GM12878 (cell line): ENCODE data around the gene CNN1. TPM values are rescaled to one million over a fixed set of nuclear protein-coding genes. Genes with fewer than 3 reads are reported as not detected.

ENCODE experiments used
- BACH1 ChIP-seq: fragments of 450-650 bp; IDR thresholded peaks from 2 replicates; pipeline ENCODE4 v1.6.1; 2017; ENCODE audit warnings: mild to moderate bottlenecking, borderline replicate concordance
- BCL11A ChIP-seq: IDR thresholded peaks from 2 replicates; pipeline ENCODE4 v1.6.1; 2011; ENCODE audit warnings: low read depth, low read length
- BCLAF1 ChIP-seq: fragments of 450-650 bp; IDR thresholded peaks from 2 replicates; pipeline ENCODE4 v1.6.1; 2017; ENCODE audit warnings: antibody characterized with exemption, mild to moderate bottlenecking, moderate library complexity
- BHLHE40 ChIP-seq, 2 experiments: fragments of 450-650 bp in 1 of 2; IDR thresholded peaks; 2 replicates each; pipeline ENCODE4 v1.6.1; 2011 to 2017; ENCODE audit warnings: low read depth in 2 of 2, borderline replicate concordance in 1 of 2, improper control_type of control experiment in 1 of 2, low read length in 1 of 2, mild to moderate bottlenecking in 1 of 2
- BMI1 ChIP-seq: fragments of 450-650 bp; IDR thresholded peaks from 2 replicates; pipeline ENCODE4 v1.6.1; 2016; ENCODE audit warnings: mild to moderate bottlenecking, moderate library complexity, borderline replicate concordance
- CHD4 ChIP-seq: fragments of 200-600 bp; sonication (generic); IDR thresholded peaks from 2 replicates; pipeline ENCODE4 v1.6.1; 2016; ENCODE audit warnings: mild to moderate bottlenecking
- FOS ChIP-seq: IDR thresholded peaks from 3 replicates; pipeline ENCODE4 v1.6.1; 2011; ENCODE audit warnings: borderline replicate concordance; ENCODE audit not compliant: insufficient read length; ENCODE audit errors: extremely low read depth
- FOXM1 ChIP-seq: IDR thresholded peaks from 2 replicates; pipeline ENCODE4 v1.6.1; 2012; ENCODE audit warnings: low read depth, mild to moderate bottlenecking, inconsistent platforms, low read length, moderate library complexity
- HDAC6 ChIP-seq: fragments of 200-600 bp; sonication (generic); IDR thresholded peaks from one replicate; pipeline ENCODE4 v1.8.0; 2017; ENCODE audit warnings: antibody characterized with exemption; ENCODE audit not compliant: unreplicated experiment
- KAT2A ChIP-seq: conservative IDR thresholded peaks from 2 replicates; pipeline ENCODE4 v1.6.1; 2011; ENCODE audit warnings: low read depth, low read length; ENCODE audit not compliant: control insufficient read depth
- LARP7 ChIP-seq: fragments of 450-650 bp; IDR thresholded peaks from 2 replicates; pipeline ENCODE4 v1.6.1; 2017; ENCODE audit warnings: mild to moderate bottlenecking
- NFYB ChIP-seq: IDR thresholded peaks from 2 replicates; pipeline ENCODE4 v1.6.1; 2011; ENCODE audit warnings: low read depth, mild to moderate bottlenecking, low read length, improper control_type of control experiment, moderate library complexity; ENCODE audit not compliant: insufficient read depth
- NR2C1 ChIP-seq: fragments of 450-650 bp; IDR thresholded peaks from 2 replicates; pipeline ENCODE4 v1.6.1; 2017; ENCODE audit warnings: antibody characterized with exemption, mild to moderate bottlenecking, moderate library complexity
- NR2C2 ChIP-seq: IDR thresholded peaks from 2 replicates; pipeline ENCODE4 v1.6.1; 2011; ENCODE audit warnings: borderline replicate concordance, low read depth; ENCODE audit not compliant: control insufficient read depth, insufficient read length
- PAX5 ChIP-seq: IDR thresholded peaks from 2 replicates; pipeline ENCODE4 v1.6.1; 2011; ENCODE audit warnings: low read depth, low read length, borderline replicate concordance
- POLR2A ChIP-seq: IDR thresholded peaks from 2 replicates; pipeline ENCODE4 v1.6.1; 2011; ENCODE audit warnings: low read depth, mild to moderate bottlenecking, low read length
- RB1 ChIP-seq: fragments of 450-650 bp; formaldehyde crosslinking; IDR thresholded peaks from 2 replicates; pipeline ENCODE4 v1.6.1; 2017; ENCODE audit warnings: mild to moderate bottlenecking, borderline replicate concordance
- SIN3A ChIP-seq: IDR thresholded peaks from 2 replicates; pipeline ENCODE4 v1.6.1; 2012; ENCODE audit warnings: low read depth, low read length, improper control_type of control experiment
- SMARCA5 ChIP-seq: fragments of 450-650 bp; IDR thresholded peaks from 2 replicates; pipeline ENCODE4 v1.6.1; 2017; ENCODE audit warnings: mild to moderate bottlenecking
- SMC3 ChIP-seq: IDR thresholded peaks from 2 replicates; pipeline ENCODE4 v1.6.1; 2011; ENCODE audit warnings: low read length, improper control_type of control experiment, borderline replicate concordance
- SPI1 ChIP-seq: IDR thresholded peaks from 2 replicates; pipeline ENCODE4 v1.6.1; 2011; ENCODE audit warnings: low read depth, mild to moderate bottlenecking, low read length, moderate library complexity, borderline replicate concordance; ENCODE audit not compliant: insufficient read depth
- STAT3 ChIP-seq: IDR thresholded peaks from 2 replicates; pipeline ENCODE4 v1.6.1; 2011; ENCODE audit warnings: low read depth, low read length, improper control_type of control experiment
- TAF1 ChIP-seq: IDR thresholded peaks from 2 replicates; pipeline ENCODE4 v1.6.1; 2011; ENCODE audit warnings: mild to moderate bottlenecking, low read depth, low read length, borderline replicate concordance
- TCF12 ChIP-seq: IDR thresholded peaks from 2 replicates; pipeline ENCODE4 v1.6.1; 2011; ENCODE audit warnings: low read depth, mild to moderate bottlenecking, low read length
- ZNF24 ChIP-seq: fragments of 450-650 bp; IDR thresholded peaks from 2 replicates; pipeline ENCODE4 v1.6.1; 2017; ENCODE audit warnings: antibody characterized with exemption, mild to moderate bottlenecking
- ZNF274 ChIP-seq: IDR thresholded peaks from one replicate; pipeline ENCODE4 v1.8.0; 2011; ENCODE audit not compliant: insufficient read length, insufficient read depth
- polyA plus RNA-seq, 11 experiments: library from polyadenylated mRNA; depleted of rRNA in 4 of 11; unstranded in 6 of 11; stranded (reverse) in 5 of 11; fragments of >200 nt; fragmentation: Nextera tagmentation in 4 of 11; fragmentation: Illumina TruSeq in 1 of 11; extraction: Ambion mirVana in 4 of 11; extraction: Trizol in 1 of 11; gene quantifications; 1 replicate in 1 of 11; 2 replicates in 10 of 11; pipeline versions ENCODE4 v1.2.1 to v1.2.3, GENCODE V29; 2011 to 2016; ENCODE audit warnings: inconsistent platforms in 2 of 11, missing spikeins in 2 of 11, low read depth in 1 of 11
- total RNA-seq, 4 experiments: library from RNA; depleted of rRNA in 3 of 4; stranded (reverse); fragments of >200 nt in 3 of 4; fragmentation: Illumina TruSeq in 1 of 4; extraction: Trizol in 1 of 4; gene quantifications; 2 replicates each; pipeline versions ENCODE4 v1.2.1 to v1.2.3, GENCODE V29; 2013 to 2021
- TF ChIP-seq, protein P1 (sequence below): fragments of 450-650 bp; IDR thresholded peaks from 2 replicates; pipeline ENCODE4 v1.6.1; 2016; ENCODE audit warnings: mild to moderate bottlenecking, moderate library complexity, borderline replicate concordance

Gene CNN1
- total and polyA plus RNA-seq, 10 of the 15 experiments (the other 5 are each of a cell fraction or from before 2014, with no cell fraction given): 0.03 to 0.58 (median 0.22) TPM; not detected in 1

GRCh38 chr19:11560404-11561051, 21.9 kb downstream of the CNN1 start (continued):
- TF ChIP-seq LARP7 (no peak; the same call in 1 of the 2 replicates), SPI1 (no peak), BCLAF1 (no peak), TCF12 (no peak), ZNF274 (no peak), PAX5 (peak; percentile 76), NFYB (no peak), BHLHE40 (IDR thresholded peaks at IDR 0.05; ENCODE audit: borderline replicate concordance in 1 of 2, low read depth in 2 of 2, low read length in 1 of 2) (peak in 1 of 2 experiments; percentile 24; a peak in 1 of 4 replicates), FOXM1 (peak; percentile 55; the same call in 1 of the 2 replicates), ZNF24 (no peak; the same call in 1 of the 2 replicates), BCL11A (no peak), KAT2A (no peak), SIN3A (no peak), FOS (no peak), CHD4 (no peak), POLR2A (no peak), SMARCA5 (peak; percentile 84; the same call in 1 of the 2 replicates), SMC3 (peak; percentile 90), RB1 (peak; percentile 49; the same call in 1 of the 2 replicates), NR2C2 (no peak), HDAC6 (no peak), TAF1 (no peak), NR2C1 (no peak), STAT3 (no peak), BACH1 (no peak), BMI1 (no peak; the same call in 1 of the 2 replicates)
- TF ChIP-seq, protein P1, sequence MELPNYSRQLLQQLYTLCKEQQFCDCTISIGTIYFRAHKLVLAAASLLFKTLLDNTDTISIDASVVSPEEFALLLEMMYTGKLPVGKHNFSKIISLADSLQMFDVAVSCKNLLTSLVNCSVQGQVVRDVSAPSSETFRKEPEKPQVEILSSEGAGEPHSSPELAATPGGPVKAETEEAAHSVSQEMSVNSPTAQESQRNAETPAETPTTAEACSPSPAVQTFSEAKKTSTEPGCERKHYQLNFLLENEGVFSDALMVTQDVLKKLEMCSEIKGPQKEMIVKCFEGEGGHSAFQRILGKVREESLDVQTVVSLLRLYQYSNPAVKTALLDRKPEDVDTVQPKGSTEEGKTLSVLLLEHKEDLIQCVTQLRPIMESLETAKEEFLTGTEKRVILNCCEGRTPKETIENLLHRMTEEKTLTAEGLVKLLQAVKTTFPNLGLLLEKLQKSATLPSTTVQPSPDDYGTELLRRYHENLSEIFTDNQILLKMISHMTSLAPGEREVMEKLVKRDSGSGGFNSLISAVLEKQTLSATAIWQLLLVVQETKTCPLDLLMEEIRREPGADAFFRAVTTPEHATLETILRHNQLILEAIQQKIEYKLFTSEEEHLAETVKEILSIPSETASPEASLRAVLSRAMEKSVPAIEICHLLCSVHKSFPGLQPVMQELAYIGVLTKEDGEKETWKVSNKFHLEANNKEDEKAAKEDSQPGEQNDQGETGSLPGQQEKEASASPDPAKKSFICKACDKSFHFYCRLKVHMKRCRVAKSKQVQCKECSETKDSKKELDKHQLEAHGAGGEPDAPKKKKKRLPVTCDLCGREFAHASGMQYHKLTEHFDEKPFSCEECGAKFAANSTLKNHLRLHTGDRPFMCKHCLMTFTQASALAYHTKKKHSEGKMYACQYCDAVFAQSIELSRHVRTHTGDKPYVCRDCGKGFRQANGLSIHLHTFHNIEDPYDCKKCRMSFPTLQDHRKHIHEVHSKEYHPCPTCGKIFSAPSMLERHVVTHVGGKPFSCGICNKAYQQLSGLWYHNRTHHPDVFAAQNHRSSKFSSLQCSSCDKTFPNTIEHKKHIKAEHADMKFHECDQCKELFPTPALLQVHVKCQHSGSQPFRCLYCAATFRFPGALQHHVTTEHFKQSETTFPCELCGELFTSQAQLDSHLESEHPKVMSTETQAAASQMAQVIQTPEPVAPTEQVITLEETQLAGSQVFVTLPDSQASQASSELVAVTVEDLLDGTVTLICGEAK: no peak
